GM18505 (cell line): ENCODE measurements around the gene IL20RB.
"Not testable (repeated sequence)": the region's sequence is repeated elsewhere in the genome, so short reads cannot be mapped to it uniquely, and the experiment has no call there.

Experiments used
- ATAC-seq: cut with Tn5 transposase; IDR thresholded peaks from one replicate; pipeline ENCODE4 v1.9.1; 2021; ENCODE audit not compliant: unreplicated experiment
- POLR2A ChIP-seq: IDR thresholded peaks from 4 replicates; pipeline ENCODE4 v1.6.1; 2011; ENCODE audit warnings: borderline replicate concordance; ENCODE audit not compliant: insufficient read depth, insufficient read length; ENCODE audit errors: extremely low read depth

Gene IL20RB

DNA sequence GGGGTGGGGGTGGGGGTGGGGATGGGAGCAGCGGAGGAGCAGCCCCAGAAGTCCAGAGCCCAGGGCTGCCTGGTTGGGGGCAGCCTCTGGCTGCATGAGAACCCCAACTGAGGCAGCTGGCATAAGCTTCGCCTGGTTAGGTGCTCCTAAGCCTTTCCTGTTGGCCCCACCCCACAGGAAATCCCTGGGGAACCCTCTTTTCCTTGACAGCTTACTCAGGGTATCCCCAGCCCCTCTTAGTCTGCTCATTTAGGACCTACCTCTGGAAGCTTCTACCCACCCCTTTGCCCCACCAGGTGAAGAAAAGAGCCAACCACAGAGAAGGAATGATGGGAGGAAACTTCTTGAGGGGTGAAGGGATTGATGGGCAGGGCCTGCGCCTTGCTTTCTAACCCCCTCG lies 53.4 kb downstream of the IL20RB start:
- no peak for TF ChIP-seq POLR2A
- ATAC-seq: no peak

DNA sequence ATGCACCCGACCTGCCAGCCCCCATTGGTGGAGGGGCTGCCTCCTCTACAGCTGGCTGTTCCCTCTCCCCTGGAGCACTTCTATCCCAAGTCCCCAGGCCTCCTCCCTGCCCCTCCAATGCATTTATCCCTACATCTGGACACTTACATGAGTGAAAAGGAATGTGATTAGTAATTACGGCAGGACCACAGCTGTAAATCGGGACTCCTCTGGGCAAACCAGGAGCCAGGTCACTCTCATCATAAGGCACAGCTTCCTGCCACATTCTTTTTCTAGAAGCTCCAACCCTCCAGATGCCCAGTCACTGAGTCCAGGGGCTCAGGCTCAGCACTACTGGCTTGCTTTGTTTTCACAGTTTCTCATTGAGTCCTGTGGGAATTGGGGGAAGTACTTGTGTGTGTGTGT lies 54.3 kb downstream of the IL20RB start:
- no peak for TF ChIP-seq POLR2A
- ATAC-seq: no peak

GRCh38 chr3:137013951-137014688 lies 56.3 kb downstream of the IL20RB start:
- ATAC-seq: peak; percentile 64
- no peak for TF ChIP-seq POLR2A

GRCh38 chr3:137017316-137017715 lies 59.5 kb downstream of the IL20RB start:
- ATAC-seq: not testable (repeated sequence)

GRCh38 chr3:137020315-137020714 lies 62.5 kb downstream of the IL20RB start:
- ATAC-seq: no peak
- no peak for TF ChIP-seq POLR2A

GRCh38 chr3:137020888-137021287 lies 63.1 kb downstream of the IL20RB start:
- no peak for TF ChIP-seq POLR2A
- ATAC-seq: no peak

- no peak for ATAC-seq
- TF ChIP-seq POLR2A: no peak
These were observed 66.6 kb downstream of the IL20RB start for GRCh38 chr3:137024348-137024747.

DNA sequence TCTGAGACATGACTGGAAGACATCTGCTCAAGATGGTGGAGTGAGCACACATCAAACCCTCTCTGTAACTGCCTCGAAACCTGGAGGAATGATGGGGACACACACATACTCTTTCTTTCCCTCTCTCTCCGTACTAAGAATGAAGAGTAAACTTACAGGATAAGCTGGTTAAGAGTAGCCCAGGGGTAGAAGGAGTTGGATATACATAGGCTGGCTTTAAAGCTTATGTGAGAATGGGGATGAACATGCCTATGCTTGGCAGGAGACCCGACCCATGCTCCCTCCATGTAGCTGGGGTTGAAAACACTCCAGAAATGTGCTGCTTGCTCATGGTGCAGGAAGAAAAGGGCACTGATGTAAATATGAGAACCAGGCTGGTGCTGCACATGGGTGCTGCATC lies 68.9 kb downstream of the IL20RB start:
- no peak for ATAC-seq
- no peak for TF ChIP-seq POLR2A

- TF ChIP-seq POLR2A: no peak
- ATAC-seq: no peak
These were observed 74.8 kb downstream of the IL20RB start for GRCh38 chr3:137032465-137033120.

DNA sequence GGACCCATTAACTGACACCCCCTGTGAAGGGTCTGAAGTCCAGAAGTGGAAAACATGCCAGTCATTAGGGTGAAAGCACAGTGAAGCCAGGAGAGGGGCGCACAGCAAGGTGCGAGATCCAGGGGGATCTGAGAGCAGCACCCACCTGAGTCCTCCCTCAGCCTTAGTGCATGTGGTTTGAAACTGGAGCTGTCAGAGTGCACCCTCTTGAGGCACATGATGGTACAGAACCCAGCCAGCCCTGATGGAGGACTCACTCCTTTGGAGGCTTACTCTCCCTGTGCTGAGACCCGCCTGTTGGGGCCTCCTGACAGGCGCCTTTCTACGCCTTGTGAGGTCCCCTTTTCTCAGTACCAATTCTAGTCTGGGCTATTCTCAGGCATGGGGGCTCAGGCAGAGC lies 77.8 kb downstream of the IL20RB start:
- TF ChIP-seq POLR2A: no peak
- ATAC-seq: no peak

- no peak for TF ChIP-seq POLR2A
- ATAC-seq: no peak
These were observed 81.8 kb downstream of the IL20RB start for GRCh38 chr3:137039570-137039969.

DNA sequence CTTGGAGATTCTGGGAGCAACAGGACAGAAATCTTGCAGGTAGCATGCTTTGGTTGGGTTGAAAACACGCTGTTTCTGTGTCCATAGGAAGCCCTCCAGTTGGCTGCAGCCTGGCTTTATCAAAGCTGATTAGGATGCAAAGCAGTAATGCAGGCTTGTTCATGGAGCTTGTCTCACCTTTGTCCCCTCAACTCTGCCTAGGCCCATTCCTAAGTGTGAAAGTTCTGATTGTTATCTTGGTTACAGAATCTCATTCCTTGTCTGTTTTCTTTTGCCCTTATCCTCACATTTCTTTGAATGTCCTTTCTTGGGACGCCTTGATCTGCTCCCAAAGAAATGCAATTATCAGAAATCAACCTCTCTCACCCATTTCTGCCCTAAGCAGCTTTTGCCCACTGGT lies 83.5 kb downstream of the IL20RB start:
- ATAC-seq: no peak
- TF ChIP-seq POLR2A: no peak

DNA sequence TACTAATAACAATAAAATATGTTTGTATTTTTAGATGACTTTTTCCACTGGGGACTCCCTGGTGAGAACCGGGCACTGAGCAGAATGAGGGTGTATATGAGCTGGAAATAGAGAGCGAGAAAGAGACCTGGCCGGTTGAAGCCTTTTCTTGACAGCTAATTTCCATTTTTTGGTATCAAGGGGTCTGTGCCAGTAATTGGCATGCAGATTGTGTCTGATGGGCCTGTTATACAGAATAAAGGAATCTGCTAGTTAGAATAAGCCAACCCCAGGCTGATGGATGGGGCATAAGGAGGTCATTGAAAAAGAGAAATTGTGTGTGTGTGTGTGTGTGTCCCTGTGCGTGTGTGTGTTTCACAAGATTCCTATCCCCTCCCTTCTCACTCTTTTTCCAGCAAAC lies 83.9 kb downstream of the IL20RB start:
- TF ChIP-seq POLR2A: no peak
- ATAC-seq: no peak

- no peak for TF ChIP-seq POLR2A
These were observed 89.0 kb downstream of the IL20RB start for GRCh38 chr3:137046747-137047146.

DNA sequence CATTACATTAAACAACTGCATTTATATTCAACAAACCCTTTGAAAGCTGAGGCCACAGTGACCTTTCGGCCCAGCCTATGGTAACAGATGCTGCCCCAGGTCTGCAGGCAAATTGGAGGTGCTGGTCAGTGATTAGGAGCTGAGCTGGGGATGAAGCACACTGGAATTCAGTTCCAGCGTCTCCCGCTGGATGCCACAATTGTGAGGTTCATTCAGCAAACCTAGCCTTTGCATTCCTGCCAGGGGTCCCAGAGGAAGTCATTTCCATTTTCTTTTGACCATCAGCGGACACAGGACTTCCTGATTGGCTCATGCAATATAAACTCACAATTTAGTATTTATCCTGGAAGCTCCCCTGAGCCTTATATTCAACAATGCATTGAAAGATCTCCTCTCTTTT lies 89.5 kb downstream of the IL20RB start:
- TF ChIP-seq POLR2A: no peak
- ATAC-seq: no peak

More at GRCh38 chr3:137046747-137047146, 89.0 kb downstream of the IL20RB start:
- ATAC-seq: no peak

GRCh38 chr3:137050281-137050680 lies 92.5 kb downstream of the IL20RB start:
- no peak for ATAC-seq
- TF ChIP-seq POLR2A: no peak
